NCI-H1436 treated with DMSO at 0.1 percent for 48 hours (cell line): Measurements from ENCODE around the gene GPR84.

Experiments used
- DNase-seq: peaks from one replicate; lab custom pipeline; 2025; lab: John Stamatoyannopoulos, UW

Gene GPR84

DNA sequence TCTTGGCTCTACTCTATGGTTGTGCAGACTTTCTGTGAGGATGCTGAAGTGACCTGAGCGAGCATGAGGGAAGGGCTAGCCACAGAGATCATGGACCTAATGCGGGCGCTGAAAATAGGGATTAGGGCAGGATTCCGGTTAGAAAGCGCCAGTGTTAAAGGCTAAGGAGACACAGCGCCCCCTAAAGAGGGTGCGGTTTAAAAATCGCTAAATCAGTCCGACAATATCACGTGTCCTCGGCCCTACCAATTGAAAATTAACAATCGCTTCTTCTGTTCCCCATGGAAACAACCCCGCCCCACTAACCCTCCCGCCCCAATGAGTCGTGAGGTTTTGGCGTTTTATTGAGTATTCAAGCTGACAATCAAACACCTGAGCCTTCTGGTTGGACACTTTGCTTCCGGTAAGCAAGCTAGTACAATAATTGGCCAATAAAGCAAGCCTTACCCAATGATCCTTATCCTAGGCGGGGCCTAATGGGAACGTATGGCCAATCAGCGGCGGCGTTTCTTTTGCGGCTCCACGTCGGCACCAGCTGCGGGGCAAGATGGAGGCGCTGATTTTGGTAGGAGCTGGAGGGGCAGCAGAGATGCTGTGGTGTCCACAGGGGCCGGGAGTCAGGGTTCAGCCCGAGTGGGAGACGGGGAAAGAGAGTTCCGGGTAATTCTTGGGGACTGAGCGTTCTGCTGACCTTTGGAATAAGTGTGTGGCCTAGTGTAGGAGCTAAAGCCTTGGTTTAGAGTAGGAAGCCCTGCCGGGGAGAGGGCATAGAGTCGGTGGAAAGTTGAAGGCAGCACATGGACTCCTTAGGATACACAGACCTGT is 39.5 kb downstream of the GPR84 start, which contains the start of gene COPZ1:
Gene COPZ1, plus strand, starts transcription at position 515 of the 825 bp plus-strand sequence. Its CDS starts 33 bp downstream, at position 548.
- peak; percentile 99 for DNase-seq

DNA sequence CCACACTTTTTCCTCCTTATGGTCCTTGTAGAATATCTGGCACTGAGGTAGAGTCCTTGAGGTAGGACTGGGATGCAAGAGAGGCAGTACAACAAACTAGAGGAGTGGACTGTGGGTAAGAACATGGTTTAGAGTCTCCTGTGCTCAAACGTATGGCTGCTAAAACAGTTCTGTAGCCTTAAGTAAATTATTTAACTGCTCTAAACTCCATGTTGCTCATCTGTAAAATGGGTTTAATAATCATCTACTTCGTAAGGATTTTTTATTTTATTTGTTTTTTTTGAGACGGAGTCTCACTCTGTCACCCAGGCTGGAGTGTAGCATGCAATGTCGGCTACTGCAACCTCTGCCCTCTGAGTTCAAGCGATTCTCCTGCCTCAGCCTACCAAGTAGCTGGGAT is 42.9 kb downstream of the GPR84 start:
- DNase-seq = no peak
